NCI-H2171 treated with DMSO at 0.1 percent for 48 hours (cell line): ENCODE measurements around the gene SMC4.

Source experiments
- DNase-seq: peaks from one replicate; lab custom pipeline; 2025; lab: John Stamatoyannopoulos, UW

SMC4 gene

DNA sequence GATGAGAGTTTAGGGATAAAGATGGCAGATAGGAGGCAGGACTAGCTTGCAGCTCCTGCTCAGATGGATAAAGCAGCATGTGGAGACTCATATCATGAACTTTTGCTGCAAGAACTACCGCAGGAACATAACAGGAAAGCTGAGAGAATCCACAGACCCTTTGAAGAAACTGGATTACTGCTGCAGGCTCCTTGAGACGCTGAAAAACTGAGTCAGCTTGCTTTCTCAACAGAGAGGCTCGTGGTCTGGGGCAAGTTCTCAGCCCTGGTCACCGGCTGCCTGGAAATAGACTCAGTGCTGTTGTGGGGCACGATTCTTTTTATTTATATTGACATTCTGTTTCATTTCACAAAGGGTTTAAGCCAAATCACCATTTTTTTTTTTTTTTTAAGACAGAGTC, 78.9 kb downstream of the SMC4 start:
- no peak for DNase-seq

DNA sequence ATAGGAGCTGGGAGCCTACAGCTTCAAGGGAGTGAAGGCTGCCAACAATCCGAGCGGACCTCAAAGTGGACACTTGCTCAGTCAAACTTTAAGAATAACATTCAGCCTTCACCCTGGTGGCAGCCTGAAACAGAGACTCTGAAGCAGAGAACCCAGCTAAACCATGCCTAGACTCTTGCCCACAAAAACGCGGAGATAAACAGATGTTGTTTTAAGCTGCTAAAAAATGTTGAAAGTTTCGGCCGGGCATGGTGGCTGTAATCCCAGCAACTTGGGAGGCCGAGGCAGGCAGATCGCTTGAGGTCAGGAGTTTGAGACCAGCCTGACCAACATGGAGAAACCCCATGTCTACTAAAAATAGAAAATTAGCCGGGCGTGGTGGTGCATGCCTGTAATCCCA, 79.9 kb downstream of the SMC4 start:
- no peak for DNase-seq

DNA sequence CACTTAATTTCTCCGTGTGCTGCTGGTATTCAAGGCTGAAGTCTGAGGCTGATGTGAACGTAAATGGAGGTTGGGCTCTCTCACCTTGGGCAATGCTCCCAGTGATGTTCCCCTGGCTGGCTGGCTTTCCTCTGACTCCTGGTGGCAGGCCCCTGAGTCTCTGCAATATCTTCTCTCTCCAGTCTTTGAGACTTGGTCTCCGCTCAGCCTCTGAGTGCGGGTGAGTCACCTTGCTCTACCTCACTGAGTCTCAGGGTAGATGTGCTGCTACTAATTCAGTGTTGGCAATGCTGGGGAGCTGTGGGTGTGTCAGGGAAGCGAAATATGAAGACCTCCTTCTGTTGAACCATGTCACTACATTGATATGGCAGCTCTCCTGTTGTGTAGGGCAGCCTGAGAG, 81.5 kb downstream of the SMC4 start:
- no peak for DNase-seq

DNA sequence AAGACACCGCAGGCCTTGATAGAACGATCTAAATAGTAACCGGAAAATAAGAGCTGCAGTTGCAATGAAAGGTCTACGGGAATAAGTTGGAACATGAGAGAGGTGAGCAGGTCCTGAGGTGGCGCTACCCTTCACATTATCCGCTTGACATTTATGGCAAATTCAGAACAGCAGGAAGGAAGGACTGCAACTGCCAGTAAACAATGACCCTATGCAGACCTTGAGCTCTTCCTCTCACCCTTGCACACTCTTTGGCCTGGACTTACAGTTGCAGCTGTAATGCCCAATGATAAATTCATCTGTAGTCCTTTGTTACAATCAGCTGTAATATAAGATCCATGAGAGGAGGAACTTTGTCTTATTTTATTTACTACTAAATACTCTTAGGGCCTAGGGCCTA, 82.4 kb downstream of the SMC4 start:
- no peak for DNase-seq

DNA sequence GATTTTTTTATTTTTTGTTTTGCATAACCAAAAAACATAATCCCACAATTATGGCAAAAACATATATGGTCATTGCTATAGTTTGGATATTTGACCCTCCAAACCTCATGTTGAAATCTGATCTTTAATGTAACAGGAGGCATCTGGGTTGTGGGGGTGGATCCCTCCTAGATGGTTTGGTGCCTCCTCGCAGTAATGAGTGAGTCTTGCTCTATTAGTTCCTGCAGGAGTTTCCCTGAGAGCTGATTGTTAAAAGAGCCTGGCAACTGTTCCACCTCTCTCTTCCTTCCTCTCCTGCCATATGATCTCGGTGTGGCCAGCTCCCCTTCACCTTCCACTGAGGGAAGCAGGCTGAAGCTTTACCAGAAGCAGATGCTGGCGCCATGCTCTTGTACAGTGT, 83.3 kb downstream of the SMC4 start:
- DNase-seq: peak; percentile 61
